ENCODE results near the gene TMA7B. TPM values are rescaled to one million over a fixed set of nuclear protein-coding genes. Genes with fewer than 3 reads are reported as not detected.

TMA7B gene
- total RNA-seq, 1 donor = not detected

DNA sequence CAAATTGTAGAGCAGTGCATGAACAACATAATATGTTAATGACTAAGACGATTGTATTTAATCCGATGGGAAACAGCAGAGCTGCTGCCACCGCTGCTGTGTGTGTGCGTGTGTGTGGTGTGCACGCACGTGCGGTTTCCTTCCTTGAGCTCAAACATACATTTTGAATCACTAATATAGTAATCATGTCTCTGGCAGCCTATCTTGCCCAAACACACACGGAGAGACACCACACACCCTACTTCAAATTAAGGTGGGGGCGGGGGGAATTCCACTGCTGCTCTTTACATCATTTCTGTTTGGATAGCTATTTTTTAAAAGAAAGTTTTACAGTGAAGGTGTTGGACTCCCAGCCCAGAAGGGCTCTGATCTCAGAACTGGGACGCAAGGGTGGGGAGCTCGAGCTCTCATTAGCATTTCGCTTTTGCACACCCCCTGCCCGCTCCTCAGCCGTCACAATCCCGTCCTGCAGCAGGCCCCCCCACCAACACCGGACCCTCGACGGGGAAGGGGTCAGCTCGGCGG is 33.9 kb downstream of the TMA7B start:
- DNase-seq (ENCODE audit: insufficient read length, low spot score, missing footprints) = no peak
- no peak overlapping the region for H3K4me3 ChIP-seq (ENCODE audit: insufficient read depth, low read length)
- H3K4me1 ChIP-seq (ENCODE audit: insufficient read depth, low read length) = no peaks in the 10 kb centered on the region
- no peak overlapping the region for H3K27ac ChIP-seq (ENCODE audit: low read depth, low read length)
- no peaks in the 10 kb centered on the region for H3K79me2 ChIP-seq (ENCODE audit: insufficient read depth, low read length)
- TF ChIP-seq, protein P1, sequence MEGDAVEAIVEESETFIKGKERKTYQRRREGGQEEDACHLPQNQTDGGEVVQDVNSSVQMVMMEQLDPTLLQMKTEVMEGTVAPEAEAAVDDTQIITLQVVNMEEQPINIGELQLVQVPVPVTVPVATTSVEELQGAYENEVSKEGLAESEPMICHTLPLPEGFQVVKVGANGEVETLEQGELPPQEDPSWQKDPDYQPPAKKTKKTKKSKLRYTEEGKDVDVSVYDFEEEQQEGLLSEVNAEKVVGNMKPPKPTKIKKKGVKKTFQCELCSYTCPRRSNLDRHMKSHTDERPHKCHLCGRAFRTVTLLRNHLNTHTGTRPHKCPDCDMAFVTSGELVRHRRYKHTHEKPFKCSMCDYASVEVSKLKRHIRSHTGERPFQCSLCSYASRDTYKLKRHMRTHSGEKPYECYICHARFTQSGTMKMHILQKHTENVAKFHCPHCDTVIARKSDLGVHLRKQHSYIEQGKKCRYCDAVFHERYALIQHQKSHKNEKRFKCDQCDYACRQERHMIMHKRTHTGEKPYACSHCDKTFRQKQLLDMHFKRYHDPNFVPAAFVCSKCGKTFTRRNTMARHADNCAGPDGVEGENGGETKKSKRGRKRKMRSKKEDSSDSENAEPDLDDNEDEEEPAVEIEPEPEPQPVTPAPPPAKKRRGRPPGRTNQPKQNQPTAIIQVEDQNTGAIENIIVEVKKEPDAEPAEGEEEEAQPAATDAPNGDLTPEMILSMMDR (IDR thresholded peaks at IDR 0.05; ENCODE audit: extremely low read depth, low read depth, low read length) = no peak
- H3K27me3 ChIP-seq (ENCODE audit: insufficient read depth, low read length) = peaks cover 30% of the 10 kb centered on the region
- H3K9me3 ChIP-seq (ENCODE audit: low read depth, low read length) = no peaks in the 10 kb centered on the region
- H3K4me2 ChIP-seq (ENCODE audit: insufficient read depth, low read length) = no peak overlapping the region
- no peaks in the 10 kb centered on the region for H4K20me1 ChIP-seq (ENCODE audit: insufficient read depth, low read length)
- no peak overlapping the region for H2AFZ ChIP-seq (ENCODE audit: low read length)
- H3K36me3 ChIP-seq (ENCODE audit: insufficient read depth, low read length) = no peaks in the 10 kb centered on the region

DNA sequence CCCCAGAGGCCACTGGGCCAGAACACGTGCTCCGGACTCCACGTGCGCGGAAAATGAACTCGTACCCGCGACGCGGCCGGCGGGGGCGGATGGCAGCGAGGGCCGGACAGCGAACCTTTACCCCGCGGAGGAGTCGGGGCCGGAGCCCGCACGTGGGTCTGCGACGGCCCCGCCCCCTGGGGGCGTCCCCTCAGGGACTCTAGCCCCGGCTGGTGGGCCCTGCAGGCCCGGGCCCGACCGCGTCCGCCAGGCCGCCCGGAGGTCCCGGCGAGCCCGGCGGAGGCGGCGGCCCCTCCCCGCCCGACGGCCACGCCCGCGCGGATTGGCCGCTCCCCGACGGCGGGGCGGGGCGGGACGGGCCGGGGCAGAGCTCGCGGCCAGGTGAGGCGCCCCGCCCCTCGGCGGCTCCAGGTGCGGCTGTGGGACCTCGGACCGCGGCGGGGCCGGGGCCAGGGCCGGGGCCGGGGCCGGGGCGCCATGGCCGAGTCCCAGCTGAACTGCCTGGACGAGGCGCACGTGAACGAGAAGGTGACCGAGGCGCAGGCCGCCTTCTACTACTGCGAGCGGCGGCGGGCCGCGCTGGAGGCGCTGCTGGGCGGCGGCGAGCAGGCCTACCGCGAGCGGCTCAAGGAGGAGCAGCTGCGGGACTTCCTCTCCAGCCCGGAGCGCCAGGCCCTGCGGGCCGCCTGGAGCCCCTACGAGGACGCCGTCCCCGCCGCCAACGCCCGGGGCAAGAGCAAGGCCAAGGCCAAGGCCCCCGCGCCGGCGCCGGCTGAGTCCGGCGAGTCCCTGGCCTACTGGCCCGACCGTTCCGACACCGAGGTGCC is 34.6 kb downstream of the TMA7B start, which contains the start of gene FAM83F:
FAM83F (plus strand) TSS at position 389 of the 827 bp plus-strand sequence; CDS start at position 478, 89 bp downstream.
- DNase-seq (ENCODE audit: insufficient read length, low spot score, missing footprints) = no peak
- no peak within 1 kb of the TSS for H2AFZ ChIP-seq (ENCODE audit: low read length)

GRCh38 chr22:39995393-39996252 is 35.4 kb downstream of the TMA7B start:
- H3K27ac ChIP-seq (ENCODE audit: low read depth, low read length) = no peak overlapping the region
- H2AFZ ChIP-seq (ENCODE audit: low read length) = no peak overlapping the region
- no peaks in the 10 kb centered on the region for H3K36me3 ChIP-seq (ENCODE audit: insufficient read depth, low read length)
- TF ChIP-seq, protein P1 (IDR thresholded peaks at IDR 0.05; ENCODE audit: extremely low read depth, low read depth, low read length) = no peak
- H3K4me3 ChIP-seq (ENCODE audit: insufficient read depth, low read length) = no peak overlapping the region
- no peaks in the 10 kb centered on the region for H3K9me3 ChIP-seq (ENCODE audit: low read depth, low read length)
- H3K79me2 ChIP-seq (ENCODE audit: insufficient read depth, low read length) = no peaks in the 10 kb centered on the region
- H3K27me3 ChIP-seq (ENCODE audit: insufficient read depth, low read length) = peaks cover 32% of the 10 kb centered on the region
- no peaks in the 10 kb centered on the region for H3K4me1 ChIP-seq (ENCODE audit: insufficient read depth, low read length)
- no peaks in the 10 kb centered on the region for H4K20me1 ChIP-seq (ENCODE audit: insufficient read depth, low read length)
- peak; percentile 60 for DNase-seq (ENCODE audit: insufficient read length, low spot score, missing footprints)
- H3K4me2 ChIP-seq (ENCODE audit: insufficient read depth, low read length) = no peak overlapping the region

More for the DNA sequence above, 34.6 kb downstream of the TMA7B start, which contains the start of gene FAM83F:
- TF ChIP-seq, protein P1 (IDR thresholded peaks at IDR 0.05; ENCODE audit: extremely low read depth, low read depth, low read length) = no peak
- Histone ChIP-seq H3K27me3 (ENCODE audit: insufficient read depth, low read length) (peaks cover 32% of the 10 kb centered on the region), H3K36me3 (ENCODE audit: insufficient read depth, low read length) (no peaks in the 10 kb centered on the region), H3K9me3 (ENCODE audit: low read depth, low read length) (no peaks in the 10 kb centered on the region), H3K4me3 (ENCODE audit: insufficient read depth, low read length) (no peak within 1 kb of the TSS), H3K4me2 (ENCODE audit: insufficient read depth, low read length) (no peak within 1 kb of the TSS), H3K27ac (ENCODE audit: low read depth, low read length) (no peak within 1 kb of the TSS), H3K4me1 (ENCODE audit: insufficient read depth, low read length) (no peaks in the 10 kb centered on the region), H3K79me2 (ENCODE audit: insufficient read depth, low read length) (no peaks in the 10 kb centered on the region), H4K20me1 (ENCODE audit: insufficient read depth, low read length) (no peaks in the 10 kb centered on the region)

Measured in osteoblast (primary cell).